ENCODE data around the gene ERN1.

DNA sequence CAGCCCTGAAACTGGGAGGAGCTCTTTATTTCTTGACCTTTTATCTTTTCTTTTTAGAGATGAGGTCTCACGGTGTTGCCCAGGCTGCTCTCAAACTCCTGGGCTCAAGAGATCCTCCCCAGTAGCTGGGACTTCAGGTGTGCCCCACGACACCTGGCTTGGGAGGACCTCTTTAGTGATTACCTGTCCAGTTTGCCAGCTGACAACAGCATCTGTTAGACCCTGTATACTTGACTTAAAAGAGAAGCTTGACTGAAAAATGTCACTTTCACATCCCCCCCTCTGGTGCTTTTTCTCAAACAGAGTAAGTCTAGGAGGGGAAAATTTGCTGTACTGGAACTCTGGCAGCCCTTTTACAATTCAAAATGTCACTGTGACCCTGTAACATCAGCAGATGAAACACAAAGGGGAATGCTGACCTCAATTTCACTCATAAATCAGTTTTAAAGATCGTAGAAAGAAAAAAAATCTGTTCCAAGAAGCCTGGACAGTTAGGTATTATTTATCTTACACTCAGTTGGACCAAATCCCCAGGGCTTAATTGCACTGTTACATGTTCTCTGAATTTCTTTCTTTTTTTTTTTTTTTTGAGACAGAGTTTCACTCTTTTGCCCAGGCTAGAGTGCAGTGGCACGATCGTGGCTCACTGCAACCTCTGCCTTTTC is 1.8 kb upstream of the ERN1 start:
- TF ChIP-seq, protein P1, sequence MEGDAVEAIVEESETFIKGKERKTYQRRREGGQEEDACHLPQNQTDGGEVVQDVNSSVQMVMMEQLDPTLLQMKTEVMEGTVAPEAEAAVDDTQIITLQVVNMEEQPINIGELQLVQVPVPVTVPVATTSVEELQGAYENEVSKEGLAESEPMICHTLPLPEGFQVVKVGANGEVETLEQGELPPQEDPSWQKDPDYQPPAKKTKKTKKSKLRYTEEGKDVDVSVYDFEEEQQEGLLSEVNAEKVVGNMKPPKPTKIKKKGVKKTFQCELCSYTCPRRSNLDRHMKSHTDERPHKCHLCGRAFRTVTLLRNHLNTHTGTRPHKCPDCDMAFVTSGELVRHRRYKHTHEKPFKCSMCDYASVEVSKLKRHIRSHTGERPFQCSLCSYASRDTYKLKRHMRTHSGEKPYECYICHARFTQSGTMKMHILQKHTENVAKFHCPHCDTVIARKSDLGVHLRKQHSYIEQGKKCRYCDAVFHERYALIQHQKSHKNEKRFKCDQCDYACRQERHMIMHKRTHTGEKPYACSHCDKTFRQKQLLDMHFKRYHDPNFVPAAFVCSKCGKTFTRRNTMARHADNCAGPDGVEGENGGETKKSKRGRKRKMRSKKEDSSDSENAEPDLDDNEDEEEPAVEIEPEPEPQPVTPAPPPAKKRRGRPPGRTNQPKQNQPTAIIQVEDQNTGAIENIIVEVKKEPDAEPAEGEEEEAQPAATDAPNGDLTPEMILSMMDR (IDR thresholded peaks at IDR 0.05; ENCODE audit: borderline replicate concordance, extremely low read depth, low read length, poor library complexity, severe bottlenecking): no peak
- no peak for TF ChIP-seq EZH2 (IDR thresholded peaks at IDR 0.05; ENCODE audit: borderline replicate concordance, low read depth, low read length, severe bottlenecking)

Data from DND-41 (cell line).